Measurements from ENCODE around the gene TULP1.

DNA sequence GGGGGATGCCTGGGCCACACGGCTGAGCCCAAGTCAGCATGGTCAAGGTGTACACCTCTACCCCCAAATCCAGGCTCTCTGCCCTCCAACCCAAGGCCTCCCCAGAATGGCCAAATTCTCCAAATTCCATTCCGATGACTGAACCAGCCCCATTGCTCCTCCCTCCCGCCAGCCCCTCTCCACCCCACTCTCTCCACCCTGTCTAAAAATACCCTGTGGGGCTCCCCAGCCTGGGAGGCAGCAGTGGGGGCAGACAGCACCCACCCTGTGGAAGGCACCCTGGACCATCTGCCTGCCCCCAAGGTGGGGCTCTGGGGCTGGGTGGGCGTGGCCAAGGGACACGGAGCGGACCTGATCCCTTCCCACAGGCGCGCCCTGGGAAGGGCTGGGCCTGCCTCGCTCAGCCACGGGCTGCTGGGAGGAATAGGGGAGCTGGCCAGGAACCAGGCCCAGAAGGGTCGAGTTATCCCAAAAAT, 27.3 kb downstream of the TULP1 start:
- TF ChIP-seq, protein P1, sequence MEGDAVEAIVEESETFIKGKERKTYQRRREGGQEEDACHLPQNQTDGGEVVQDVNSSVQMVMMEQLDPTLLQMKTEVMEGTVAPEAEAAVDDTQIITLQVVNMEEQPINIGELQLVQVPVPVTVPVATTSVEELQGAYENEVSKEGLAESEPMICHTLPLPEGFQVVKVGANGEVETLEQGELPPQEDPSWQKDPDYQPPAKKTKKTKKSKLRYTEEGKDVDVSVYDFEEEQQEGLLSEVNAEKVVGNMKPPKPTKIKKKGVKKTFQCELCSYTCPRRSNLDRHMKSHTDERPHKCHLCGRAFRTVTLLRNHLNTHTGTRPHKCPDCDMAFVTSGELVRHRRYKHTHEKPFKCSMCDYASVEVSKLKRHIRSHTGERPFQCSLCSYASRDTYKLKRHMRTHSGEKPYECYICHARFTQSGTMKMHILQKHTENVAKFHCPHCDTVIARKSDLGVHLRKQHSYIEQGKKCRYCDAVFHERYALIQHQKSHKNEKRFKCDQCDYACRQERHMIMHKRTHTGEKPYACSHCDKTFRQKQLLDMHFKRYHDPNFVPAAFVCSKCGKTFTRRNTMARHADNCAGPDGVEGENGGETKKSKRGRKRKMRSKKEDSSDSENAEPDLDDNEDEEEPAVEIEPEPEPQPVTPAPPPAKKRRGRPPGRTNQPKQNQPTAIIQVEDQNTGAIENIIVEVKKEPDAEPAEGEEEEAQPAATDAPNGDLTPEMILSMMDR (conservative IDR thresholded peaks at IDR 0.05; ENCODE audit: low read length) = no peak
- TF ChIP-seq EZH2phosphoT487 (IDR thresholded peaks at IDR 0.05; ENCODE audit: borderline replicate concordance) = no peak

All from Loucy (cell line).